ENCODE results near the gene PARN.
"Not testable (repeated sequence)": the region's sequence is repeated elsewhere in the genome, so short reads cannot be mapped to it uniquely, and the experiment has no call there.

Gene PARN

DNA sequence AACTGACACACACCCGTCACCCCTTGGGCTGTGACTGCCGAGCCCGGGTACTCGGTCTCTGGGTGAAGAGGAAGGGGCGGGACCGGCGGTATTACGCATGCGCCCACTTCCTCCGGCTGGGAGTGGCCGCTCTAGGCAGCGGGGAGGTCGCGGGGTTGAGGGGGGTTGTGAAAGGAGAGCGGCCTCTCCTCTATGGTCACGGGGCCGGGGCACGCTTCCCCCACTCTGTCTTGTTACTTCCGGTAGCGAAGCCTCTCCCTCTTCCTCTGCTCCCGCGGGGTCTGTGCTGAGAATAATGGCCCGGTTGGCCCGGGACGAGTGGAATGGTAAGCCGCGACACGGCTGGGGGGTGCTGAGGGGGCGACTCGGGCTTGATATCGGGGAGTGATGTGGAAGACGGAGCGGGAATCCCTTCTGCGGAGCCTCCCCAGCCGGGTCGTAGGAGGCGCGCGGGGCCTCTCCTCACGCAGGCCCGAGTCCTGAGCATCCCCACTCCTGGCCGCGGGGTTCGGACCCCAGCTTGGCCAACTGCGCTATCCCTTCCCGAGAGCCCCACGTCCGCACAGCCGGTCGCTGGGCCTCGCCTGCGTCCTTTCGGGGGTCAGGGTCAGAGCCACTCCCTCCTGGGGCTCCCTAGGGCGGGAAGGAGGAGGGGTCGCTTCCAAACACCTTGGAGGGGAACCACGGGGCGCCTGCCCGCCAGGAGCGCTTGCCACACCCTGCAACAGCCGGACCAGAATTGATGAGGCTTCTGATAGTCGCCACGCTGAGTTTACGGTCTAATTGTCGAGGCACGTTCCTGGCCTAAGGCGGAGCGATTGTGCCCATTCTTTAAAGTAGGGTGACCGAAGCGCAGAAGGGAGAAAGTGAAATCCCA lies 2.9 kb upstream of the PARN start, which contains the start of gene BFAR:
Gene BFAR (plus strand): TSS at position 259 of the 877 bp plus-strand sequence. CDS start 11,396 bp downstream, outside the sequence.
- peak; percentile 99 for DNase-seq

DNA sequence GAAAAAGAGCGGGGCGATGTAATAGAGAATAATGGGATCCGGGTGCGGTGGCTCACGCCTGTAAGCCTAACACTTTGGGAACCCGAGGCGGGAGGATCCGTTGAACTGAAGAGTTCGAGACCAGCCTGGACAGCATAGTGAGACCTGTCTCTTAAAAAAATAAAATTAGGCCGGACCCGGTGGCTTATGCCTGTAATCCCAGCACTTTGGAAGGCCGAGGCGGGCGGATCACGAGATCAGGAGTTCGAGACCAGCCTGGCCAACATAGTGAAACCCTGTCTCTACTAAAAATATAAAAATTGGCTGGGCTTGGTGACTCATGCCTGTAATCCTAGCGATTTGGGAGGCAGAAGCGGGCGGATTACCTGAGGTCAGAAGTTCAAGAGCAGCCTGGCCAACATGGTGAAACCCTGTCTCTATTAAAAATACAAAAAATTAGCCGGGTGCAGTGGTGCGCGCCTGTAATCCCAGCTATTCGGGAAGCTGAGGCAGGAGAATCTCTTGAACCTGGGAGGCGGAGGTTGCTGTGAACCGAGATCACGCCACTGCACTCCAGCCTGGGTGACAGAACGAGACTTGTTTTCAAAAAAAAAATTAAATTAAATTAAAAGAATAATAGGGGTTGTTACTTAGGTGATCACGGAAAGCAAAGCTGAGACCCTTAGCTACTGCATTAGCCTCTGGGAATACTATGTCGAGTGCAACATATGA lies 715 bp upstream of the PARN start:
- not testable (repeated sequence) for DNase-seq

DNA sequence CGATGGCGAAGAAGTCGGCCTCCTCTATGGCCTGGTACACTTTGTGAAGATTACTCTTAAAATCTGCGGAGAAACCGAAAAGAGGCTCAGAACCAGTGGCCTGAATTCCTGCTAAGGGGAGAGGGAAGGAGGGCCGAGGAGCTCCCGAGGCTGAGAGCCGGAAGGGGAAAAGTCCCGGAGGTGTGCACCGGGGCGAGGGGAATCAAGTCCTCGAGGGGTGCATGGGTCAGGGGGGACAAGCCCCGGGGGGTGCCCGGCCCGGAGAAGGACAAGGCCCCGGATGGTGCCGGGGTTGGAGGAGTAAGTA lies 495 bp downstream of the PARN start:
- DNase-seq: no peak

DNA sequence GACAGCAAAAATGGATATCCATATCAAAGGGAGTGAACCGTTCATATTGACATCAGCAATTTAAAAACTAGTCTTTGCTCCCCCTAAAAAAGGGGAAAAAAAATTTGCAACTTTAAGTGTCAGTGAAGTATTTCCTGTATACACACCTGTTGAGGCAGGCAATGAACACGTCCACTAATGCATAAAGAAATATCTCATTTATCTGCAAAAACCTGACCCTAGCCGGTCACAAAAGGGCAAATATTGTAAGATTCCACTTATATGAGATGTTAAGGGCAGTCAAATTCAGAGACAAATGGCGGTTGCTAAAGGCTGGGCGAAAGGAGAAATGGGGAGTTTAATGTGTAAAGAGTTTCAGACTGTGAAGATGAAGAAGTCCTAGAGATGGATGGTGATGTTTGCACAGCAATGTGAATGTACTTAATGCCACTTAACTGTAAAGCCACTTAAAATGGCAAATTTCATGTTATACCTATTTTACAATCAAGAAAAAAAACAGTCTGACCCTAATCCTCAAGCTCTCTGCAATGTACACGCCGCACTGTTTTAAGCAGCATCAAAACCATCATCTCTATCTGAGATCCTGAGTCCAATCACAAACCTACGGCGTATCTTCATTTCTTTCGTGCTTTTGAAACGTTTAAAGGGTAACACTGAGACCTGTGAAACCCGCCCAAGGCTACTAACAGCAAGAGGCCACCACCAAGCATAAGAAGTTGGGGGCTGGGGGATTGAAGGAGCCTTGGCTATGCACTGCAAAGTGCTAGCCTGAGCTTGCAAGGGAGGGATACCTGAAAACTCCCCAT lies 1.1 kb downstream of the PARN start:
- DNase-seq: no peak

DNA sequence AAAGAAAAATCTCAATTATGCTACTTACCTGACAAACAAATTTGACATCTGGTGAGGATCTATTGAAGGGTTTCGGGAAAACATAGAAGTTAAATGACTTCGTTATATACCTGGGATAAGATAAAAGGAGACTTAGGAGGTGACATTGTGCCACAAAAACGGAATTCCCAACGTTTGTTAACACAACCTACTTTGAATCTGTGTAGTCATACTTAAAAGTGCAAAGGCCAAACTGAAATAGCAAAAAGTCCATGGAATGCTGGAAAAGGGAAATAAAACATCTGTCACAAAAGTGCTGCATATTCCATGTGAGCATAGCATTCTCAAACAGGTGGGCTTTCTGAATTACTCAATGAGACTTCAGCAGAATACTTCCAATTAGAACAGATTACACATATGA lies 3.0 kb downstream of the PARN start:
- no peak for DNase-seq

DNA sequence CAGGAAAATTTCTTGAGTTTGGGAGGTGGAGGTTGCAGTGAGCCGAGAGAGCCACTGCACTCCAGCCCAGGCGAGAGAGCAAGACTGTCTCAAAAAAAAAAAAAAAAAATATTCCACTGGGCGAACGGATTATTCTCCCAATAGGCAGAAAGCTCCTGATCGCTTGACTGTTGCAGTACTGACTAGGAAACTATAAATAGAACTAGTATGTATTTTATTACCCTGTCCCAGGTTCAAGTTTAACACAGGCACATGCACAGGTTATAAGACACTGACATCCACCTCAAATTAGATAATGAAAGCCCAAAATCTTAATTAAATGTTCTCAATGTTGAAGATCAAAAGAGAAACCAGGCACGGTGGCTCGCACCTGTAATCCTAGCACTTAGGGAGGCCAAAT lies 11.5 kb downstream of the PARN start:
- DNase-seq: no peak

DNA sequence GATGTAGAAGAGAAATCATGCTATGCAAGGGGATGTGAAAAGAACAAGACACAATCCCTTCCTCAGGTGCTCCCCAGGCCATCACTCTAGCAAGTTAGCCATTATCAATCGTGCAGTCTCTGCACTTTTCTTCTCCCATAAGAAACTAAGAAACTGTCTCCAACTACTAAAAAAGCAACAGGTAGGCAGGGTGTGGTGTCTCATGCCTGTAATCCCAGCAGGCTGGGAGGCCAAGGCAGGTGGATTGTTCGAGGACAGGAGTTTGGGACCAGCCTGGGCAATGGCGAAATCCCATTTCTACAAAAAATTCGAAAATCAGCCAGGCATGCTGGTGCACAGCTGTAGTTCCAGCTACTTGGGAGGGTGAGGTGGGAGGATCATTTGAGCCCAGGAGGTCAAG lies 13.8 kb downstream of the PARN start:
- no peak for DNase-seq

DNA sequence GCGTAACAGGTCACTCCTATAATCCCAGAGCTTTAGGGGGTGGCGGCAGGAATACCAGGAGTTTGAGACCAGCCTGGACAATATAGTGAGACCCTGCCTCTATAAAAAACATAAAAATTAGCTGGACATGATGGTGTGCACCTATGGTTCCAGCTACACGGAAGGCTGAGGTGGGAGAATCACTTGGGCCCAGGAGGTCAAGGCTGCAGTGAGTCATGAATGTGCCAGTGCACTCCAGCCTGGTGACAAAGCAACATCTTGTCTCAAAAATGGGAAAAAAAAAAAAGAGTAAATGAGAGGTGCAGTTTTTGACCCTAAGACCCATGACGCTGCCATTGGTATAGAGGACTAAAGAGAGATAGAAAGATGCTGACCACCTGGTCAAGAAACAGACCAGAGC lies 16.1 kb downstream of the PARN start:
- no peak for DNase-seq

DNA sequence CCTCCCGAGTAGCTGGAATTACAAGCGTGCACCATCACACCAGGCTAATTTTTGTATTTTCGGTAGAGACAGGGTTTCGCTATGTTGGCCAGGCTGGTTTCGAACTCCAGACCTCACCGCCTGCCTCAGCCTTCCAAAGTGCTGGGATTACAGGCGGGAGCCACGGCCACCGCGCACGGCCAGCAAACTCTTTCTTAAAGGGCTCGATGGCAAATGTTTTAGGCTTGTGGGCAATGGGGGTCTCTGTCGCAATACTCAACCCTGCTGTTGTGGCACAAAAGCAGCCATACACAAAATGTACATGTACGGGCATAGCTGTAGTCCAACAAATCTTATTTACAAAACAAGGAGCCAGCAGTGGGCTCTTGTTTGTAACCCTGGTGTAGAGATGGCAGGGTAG lies 18.4 kb downstream of the PARN start:
- DNase-seq: no peak

DNA sequence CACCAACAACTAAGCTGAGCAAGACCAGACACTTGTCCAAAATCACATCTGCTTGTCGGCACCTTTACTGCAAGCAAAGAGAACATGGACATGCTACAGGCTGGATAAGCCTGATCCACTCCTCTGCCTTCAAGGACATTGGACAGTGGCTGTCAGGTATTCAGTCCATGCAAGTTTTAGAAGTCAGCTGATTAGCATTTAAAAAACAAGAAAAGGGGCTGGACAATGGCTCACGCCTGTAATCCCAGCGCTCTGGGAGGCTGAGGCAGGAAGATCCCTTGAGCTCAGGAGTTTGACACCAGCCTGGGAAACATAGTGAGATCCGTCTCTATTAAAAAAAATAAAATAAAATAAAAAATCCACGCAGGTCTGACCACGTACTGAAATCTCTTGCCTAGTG lies 20.3 kb downstream of the PARN start:
- DNase-seq: no peak

DNA sequence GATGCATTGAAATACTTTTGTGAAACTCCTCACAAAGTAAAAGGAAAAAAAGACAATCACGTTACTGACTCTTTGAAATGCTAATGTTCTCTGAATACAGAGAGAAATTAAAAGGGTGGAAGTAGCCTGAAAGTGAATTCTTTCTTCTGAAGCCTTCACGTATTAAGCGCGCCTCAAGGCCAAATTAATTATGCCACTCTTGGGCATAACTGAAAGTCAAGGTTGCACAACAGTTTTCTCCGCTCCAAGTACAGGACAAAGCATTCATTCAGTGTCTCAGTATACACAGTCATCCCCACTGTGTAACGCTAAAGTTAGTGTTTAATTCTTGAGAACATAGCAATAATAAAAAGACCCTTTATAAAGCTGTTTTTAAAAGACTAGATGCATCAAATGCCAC lies 21.5 kb downstream of the PARN start:
- DNase-seq: no peak

DNA sequence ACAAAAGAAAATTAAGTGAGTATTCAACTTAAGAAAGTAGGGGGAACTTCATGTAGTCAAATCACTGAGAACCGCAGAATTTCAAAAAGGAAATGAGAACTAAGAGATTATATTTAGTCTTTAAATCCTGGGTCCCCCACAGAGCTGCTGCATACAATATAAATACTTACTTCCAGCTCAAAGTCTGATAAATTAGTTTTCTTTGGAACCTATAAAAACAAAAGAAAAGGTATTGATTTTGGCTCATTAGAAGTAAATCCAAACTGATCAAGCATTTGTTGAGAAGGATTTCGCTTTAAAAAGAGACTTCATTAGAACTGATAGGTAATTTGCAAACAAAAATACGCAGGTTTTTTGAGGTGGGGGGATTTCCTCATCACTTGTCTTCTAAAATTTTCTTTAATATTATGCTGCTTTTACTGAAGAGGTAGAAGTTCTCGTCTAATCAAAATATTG lies 21.9 kb downstream of the PARN start:
- DNase-seq: no peak

DNA sequence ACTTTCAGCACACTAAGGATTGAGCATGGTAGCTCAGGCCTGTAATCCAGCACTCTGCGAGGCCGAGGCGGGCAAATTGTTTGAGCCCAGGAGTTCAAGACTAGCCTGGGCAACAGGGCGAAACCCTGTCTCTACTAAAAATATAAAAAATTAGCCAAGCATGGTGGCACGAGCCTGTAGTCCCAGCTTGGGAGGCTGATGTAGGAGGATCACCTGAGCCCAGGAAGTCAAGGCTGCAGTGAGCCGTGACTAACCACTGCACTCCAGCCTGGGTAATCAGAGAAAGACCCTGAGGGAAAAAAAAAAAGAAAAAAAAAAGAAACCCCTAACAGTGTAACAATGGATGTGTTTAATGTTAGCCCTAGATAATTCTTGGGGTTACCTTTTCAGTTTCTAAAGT lies 24.0 kb downstream of the PARN start:
- DNase-seq: no peak

DNA sequence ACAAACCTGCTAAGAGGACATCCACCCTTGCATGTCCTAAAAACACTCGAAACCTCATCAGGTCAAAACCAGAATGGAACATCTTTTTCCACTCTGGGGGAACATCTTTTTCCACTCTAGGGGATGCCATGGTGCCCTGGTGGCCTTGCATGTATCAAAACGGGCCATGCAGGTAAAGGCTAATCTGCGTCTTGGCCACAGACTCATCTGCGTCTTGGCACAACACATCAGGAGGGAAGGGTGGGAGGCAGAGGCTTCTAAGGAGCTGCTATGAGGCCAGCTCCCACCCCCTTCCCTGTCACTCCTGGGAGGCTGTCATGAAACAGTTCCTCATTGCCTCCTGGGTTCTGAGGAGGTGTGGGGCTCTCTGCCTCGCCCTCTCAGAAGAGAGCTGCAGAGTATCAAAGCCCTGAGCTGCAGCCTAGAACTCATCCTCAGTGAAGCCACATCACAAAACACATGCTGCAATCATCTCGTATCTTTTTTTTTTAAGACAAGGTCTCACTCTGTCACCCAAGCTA lies 27.6 kb downstream of the PARN start:
- no peak for DNase-seq

DNA sequence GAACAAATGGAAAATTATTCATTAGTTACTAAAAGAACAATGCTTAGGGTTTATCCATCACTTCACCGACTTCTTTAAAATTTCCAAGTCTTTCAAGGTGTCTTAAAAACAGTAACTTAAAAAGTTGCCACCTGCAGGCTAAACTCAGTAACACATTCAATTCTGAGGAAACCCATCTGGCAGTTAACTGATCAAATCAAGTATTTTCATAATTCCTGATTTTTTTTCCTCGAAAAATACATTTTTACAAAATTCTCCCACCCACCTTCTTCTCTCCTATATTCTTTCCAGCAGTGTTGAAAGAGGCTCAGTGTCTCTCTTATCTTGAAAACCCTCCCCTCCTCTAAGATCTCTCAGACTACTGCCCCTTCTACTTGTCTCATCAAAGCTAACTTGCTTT lies 29.9 kb downstream of the PARN start:
- DNase-seq: no peak

DNA sequence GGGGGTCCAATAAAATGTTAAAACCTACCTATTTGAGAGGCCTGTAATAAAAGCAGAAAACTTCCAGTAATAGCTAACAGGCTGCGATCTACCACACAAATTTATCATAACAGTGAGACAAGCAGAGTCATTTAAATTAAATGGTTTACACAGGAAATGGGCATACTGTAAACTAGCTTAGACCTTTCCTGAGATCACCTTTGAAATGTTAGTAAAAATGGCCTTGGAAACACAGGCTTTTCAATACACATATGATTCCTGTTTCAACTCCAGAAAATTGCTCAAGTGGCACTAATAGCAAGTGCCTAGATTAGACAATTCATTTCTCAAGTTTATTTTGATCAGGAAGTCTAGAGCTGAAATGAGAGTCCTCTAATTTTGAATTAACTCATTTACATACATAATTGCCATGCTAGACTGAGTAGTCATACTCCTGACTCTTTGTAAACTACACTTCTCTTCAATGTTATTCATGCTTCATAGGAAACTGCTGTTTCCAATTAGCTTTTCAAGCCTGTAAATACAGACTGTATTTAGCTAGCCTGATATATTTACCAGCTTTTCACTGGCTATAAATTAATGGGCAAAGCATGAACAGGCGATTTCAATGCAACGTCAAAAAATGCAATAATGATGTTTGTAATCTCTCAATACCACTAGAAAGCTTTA lies 43.3 kb downstream of the PARN start:
- no peak for DNase-seq

DNA sequence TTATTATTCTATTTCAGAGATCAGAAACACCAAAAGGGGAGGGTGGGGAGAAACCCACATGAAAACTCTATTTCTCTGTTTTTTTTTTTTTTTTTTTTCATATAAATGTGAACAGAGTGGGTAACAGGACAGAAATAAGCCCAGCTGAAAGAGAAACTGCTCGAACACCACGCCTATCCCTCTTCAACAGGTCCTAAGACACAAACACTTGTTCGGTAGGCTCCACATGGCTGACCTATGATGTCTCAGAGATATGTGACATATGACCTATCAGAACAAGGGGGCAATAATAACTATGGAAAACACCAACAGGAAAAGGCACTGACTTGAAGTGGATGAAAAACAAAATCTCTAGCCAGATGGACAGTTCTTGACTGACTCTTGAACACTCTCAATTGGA lies 44.8 kb downstream of the PARN start:
- no peak for DNase-seq

DNA sequence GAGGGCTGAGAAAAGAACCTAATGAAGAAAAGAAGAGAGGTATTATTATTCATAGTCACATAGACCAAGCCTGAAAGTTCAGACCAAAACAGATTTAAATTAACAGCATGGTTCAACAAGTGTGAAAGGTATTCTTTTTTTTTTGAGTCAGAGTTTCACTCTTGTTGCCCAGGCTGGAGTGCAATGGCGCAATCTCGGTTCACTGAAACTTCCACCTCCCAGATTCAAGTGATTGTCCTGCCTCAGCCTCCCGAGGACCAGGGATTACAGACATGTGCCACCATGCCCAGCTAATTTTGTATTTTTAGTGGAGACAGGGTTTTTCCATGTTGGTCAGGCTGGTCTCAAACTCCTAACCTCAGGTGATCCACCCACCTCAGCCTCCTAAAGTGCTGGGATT lies 49.1 kb downstream of the PARN start:
- DNase-seq: not testable (repeated sequence)

DNA sequence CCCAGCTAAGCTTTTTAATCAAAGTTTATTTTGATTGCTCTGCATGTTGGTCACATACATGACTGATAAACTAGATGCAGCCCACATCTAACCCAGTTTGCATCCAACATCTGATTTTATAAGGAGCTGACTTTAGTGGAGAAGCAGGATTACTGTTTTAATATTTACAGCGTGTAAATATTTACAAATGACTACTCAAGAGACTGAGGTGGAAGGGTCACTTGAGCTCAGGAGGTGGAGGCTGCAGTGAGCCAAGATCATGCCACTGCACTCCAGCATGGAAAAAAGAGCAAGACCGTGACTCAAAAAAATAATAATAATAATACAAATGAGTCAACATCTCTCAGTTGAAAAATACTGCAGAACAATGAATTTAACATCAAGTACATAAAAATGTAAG lies 50.8 kb downstream of the PARN start:
- no peak for DNase-seq

DNA sequence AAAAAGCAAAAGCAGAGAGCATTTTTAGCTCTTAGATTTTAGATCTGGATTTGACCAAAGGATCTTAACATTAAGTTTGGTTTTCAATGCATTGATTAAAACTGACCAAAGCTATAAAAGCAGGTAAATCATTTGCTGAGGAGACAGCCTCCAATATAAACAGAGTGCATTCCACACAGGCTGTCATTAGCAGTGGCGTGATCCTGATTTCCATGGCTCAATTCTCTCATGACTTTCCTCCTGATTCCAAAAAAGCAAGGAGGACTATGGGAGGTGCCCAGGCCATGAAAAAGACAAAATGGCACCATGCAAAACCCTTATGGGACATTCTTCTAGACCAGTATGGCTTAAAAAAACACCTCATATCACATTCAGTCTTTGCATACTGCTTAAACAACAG lies 53.5 kb downstream of the PARN start:
- no peak for DNase-seq

DNA sequence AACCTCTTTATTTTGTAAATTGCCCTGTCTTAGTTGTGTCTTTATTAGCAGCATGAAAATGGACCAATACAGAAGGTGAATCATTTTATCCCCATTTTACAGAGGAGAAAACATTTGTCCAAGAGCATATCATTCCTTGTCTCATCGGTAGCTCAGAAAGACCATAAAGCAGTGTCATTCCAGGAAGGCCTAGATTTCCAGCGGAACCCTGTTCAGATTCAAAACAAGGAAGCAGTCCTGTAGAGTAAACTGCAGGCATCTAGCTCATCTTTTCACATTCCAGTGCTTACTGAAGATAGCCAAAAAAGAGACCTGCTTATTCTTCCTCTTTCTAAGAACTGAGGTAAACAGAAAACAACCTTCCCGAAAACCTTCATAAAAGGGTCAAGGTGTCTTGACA lies 54.0 kb downstream of the PARN start:
- no peak for DNase-seq

DNA sequence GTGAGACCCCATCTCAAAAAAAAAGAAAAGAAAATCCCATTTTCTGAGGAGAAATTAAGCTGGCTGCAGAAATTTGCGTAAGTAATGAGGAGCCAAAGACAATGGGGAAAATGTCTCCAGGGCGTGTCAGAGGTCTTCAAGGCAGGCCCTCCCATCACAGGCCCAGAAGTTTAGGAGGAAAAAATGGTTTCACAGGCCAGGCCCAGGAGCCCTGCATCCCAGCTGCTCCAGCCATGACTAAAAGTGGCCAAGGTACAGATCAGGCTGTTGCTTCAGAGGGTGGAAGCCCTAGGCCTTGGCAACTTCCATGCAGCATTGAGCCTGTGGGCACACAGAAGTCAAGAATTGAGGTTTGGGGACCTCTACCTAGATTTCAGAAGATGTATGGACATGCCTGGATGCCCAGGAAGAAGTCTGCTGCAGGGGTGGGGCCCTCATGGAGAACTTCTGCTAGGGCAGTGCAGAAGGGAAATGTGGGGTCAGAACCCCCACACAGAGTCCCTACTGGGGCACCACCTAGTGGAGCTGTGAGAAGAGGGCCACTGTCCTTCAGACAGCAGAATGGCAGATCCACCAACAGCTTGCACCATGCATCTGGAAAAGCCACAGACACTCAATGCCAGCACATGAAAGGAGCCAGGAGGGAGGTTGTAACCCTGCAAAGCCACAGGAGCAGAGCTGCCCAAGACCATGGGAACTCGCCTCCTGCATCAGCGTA lies 55.2 kb downstream of the PARN start:
- DNase-seq: not testable (repeated sequence)

Measured in femur (tissue), 1 donor.